ENCODE measurements around the gene NUCB1.

GRCh38 chr19:48918801-48919247, 18.7 kb downstream of the NUCB1 start:
- TF ChIP-seq CTCF (IDR thresholded peaks at IDR 0.05): no peak
- TF ChIP-seq REST (IDR thresholded peaks at IDR 0.05; ENCODE audit: insufficient read depth in 1 of 2, low read depth in 2 of 2, low read length in 1 of 2): no peak

All from Panc1 (cell line).